Activated CD8-positive, alpha-beta T cell treated with anti-CD3 and anti-CD28 coated beads for 36 hours (primary cell): ENCODE data around the gene ZBTB4. TPM values are rescaled to one million over a fixed set of nuclear protein-coding genes. Genes with fewer than 3 reads are reported as not detected.

Source experiments
- ATAC-seq: fragments of 200-7000 bp; cut with Tn5 transposase; one replicate; pipeline ENCODE4 v1.10.0; 2021; ENCODE audit warnings: mild to moderate bottlenecking, moderate library complexity
- CTCF ChIA-PET: fragments of 350-600 bp; sonication (Branson Sonifier 250); formaldehyde crosslinking; loops from one replicate; lab custom pipeline; 2021; ENCODE audit warnings: antibody characterized with exemption; lab: Charles Lee
- POLR2A ChIA-PET: fragments of 350-600 bp; sonication (Branson Sonifier 250); formaldehyde crosslinking; loops from one replicate; lab custom pipeline; 2021; ENCODE audit warnings: antibody characterized with exemption; lab: Charles Lee
- DNase-seq: peaks from one replicate; pipeline ENCODE4 v3.0.0-alpha.2; 2020
- H3K27ac Mint-ChIP-seq: one replicate; pipeline ENCODE4 v1.8.0; 2021; ENCODE audit warnings: mild to moderate bottlenecking, mixed read lengths
- H3K27me3 Mint-ChIP-seq: one replicate; pipeline ENCODE4 v1.8.0; 2021; ENCODE audit warnings: mixed read lengths
- H3K36me3 Mint-ChIP-seq: one replicate; pipeline ENCODE4 v1.8.0; 2021; ENCODE audit warnings: low read depth, mixed read lengths
- H3K4me1 Mint-ChIP-seq: one replicate; pipeline ENCODE4 v1.8.0; 2021; ENCODE audit warnings: low read depth, mixed read lengths
- H3K4me3 Mint-ChIP-seq: one replicate; pipeline ENCODE4 v1.8.0; 2021; ENCODE audit warnings: mild to moderate bottlenecking, moderate library complexity, mixed read lengths
- H3K9me3 Mint-ChIP-seq: one replicate; pipeline ENCODE4 v1.8.0; 2021; ENCODE audit warnings: mixed read lengths
- intact Hi-C: fragments of 100-400 bp; cut with micrococcal nuclease; formaldehyde crosslinking; loops from one replicate; pipeline ENCODE4 v1.10.0; 2022
- total RNA-seq, 2 experiments: library from RNA; stranded (reverse); gene quantifications; one replicate each; pipeline ENCODE4 v1.2.3, GENCODE V29; 2021
- TF ChIP-seq, protein P1 (sequence below): fragments of 200-600 bp; IDR thresholded peaks from one replicate; pipeline ENCODE4 v1.8.0; 2022; ENCODE audit warnings: antibody characterized with exemption, mild to moderate bottlenecking

The ZBTB4 gene
- total RNA-seq, 2 experiments from 2014 or later = 24.3 to 24.6 TPM

DNA sequence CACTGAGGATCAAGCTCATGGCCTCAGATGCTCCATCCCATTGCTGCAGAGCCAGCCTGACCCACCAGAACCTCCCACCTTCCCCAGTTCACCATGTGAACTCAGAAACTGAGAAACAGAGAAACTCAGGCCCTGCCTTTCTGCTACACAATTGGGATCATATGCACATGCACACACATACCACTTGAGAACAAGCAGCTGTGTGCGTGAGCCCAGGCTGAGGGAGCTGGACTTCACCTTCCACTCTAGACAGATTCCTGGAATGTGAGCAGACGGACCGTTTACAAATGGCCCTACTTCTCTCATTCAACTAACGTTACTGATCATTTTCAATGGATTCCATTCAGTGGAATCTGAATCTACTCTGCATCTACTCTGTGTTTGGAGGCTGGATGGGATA is 55.8 kb downstream of the ZBTB4 start:
- no peak overlapping the region for H3K27ac Mint-ChIP-seq
- no peaks in the 10 kb centered on the region for H3K36me3 Mint-ChIP-seq
- no peaks in the 10 kb centered on the region for H3K9me3 Mint-ChIP-seq
- intact Hi-C loops = no loop called here
- ChIA-PET POLR2A (interaction anchor here (0.8 kb wide), 1 partner anchor 61 kb away, joined by 3 read pairs; no protein-coding TSS in a partner anchor), CTCF (interaction anchor here (0.7 to 1.0 kb wide), 2 partner anchors 13 to 128 kb away, joined by 3 read pairs; no protein-coding TSS in a partner anchor)
- H3K27me3 Mint-ChIP-seq = no peaks in the 10 kb centered on the region
- no peak overlapping the region for H3K4me3 Mint-ChIP-seq
- H3K4me1 Mint-ChIP-seq = no peaks in the 10 kb centered on the region
- TF ChIP-seq, protein P1, sequence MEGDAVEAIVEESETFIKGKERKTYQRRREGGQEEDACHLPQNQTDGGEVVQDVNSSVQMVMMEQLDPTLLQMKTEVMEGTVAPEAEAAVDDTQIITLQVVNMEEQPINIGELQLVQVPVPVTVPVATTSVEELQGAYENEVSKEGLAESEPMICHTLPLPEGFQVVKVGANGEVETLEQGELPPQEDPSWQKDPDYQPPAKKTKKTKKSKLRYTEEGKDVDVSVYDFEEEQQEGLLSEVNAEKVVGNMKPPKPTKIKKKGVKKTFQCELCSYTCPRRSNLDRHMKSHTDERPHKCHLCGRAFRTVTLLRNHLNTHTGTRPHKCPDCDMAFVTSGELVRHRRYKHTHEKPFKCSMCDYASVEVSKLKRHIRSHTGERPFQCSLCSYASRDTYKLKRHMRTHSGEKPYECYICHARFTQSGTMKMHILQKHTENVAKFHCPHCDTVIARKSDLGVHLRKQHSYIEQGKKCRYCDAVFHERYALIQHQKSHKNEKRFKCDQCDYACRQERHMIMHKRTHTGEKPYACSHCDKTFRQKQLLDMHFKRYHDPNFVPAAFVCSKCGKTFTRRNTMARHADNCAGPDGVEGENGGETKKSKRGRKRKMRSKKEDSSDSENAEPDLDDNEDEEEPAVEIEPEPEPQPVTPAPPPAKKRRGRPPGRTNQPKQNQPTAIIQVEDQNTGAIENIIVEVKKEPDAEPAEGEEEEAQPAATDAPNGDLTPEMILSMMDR = no peak
- ATAC-seq (no peak), DNase-seq (no peak)

DNA sequence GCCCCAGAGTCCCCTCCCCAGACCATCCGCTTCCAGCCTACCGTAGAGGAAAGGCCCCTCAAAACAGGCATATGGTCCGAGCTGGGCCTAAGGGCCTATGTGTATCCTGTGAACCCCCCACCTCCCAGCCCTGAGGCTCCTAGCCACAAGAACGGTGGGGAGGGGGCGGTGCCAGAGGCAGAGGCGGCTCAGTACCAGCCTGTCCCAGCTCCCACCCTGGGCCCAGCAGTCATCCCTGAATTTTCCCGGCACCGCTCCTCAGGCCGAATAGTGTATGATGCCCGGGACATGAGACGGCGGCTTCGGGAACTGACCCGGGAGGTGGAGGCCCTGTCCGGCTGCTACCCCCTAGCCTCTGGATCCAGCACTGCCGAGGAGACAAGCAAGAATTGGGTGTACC is 58.2 kb downstream of the ZBTB4 start:
- ATAC-seq = no peak

DNA sequence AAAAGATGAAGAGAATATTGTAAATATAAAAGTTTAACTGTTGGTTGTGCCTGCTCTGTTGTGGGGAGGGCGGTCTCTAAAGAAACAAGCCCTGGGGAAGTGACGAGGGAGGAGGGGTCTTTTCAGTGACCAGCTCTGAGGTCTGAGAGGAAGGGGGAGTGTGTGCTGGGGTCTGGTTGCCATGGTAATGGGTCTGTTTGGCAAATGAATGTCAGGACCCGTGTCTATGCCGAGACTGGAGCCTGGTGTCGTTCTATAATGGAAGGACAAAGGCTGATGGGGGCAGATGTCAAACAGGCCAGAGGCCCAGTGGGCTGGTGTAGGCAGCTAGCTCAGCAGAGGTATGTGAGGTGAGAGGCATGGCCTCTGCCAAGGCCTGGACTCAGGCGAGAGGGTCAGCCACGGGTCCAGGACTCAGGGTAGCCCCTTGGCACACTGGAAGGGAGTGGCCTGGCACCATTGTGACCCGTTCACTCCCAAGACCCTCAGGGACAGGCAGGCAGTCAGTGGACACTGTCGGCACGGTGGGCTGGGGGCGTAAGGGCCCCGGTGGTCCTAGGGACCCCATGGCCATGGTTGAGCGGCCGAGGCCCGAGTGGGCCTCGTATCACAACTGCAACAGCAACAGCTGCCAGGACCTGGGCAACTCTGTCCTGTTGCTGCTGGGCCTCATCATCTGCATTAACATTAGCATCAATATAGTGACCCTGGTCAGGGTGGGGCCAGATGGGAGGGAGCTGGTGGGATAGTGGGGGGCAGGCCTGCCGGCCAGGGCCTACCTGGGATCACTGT is 59.4 kb downstream of the ZBTB4 start, which contains the start of gene SPEM1:
Gene SPEM1, plus strand, starts transcription at position 506 of the 792 bp plus-strand sequence. Its CDS starts 61 bp downstream, at position 567.
- H3K9me3 Mint-ChIP-seq = no peaks in the 10 kb centered on the region
- H3K27ac Mint-ChIP-seq = no peak within 1 kb of the TSS
- CTCF ChIA-PET = no interaction called here
- no peak for DNase-seq
- no peaks in the 10 kb centered on the region for H3K36me3 Mint-ChIP-seq
- H3K4me1 Mint-ChIP-seq = no peaks in the 10 kb centered on the region
- no peaks in the 10 kb centered on the region for H3K27me3 Mint-ChIP-seq
- no peak for ATAC-seq
- TF ChIP-seq, protein P1 = no peak
- no peak within 1 kb of the TSS for H3K4me3 Mint-ChIP-seq
- intact Hi-C loops = no loop called here
- POLR2A ChIA-PET = interaction anchor here (2.5 kb wide), 1 partner anchor 65 kb away, joined by 8 read pairs; the partner anchor contains the start of gene POLR2A

More for the DNA sequence above, 58.2 kb downstream of the ZBTB4 start:
- Mint-ChIP-seq H3K4me1 (no peaks in the 10 kb centered on the region), H3K27ac (no peak overlapping the region), H3K27me3 (no peaks in the 10 kb centered on the region), H3K9me3 (no peaks in the 10 kb centered on the region), H3K4me3 (no peak overlapping the region), H3K36me3 (no peaks in the 10 kb centered on the region)
- no peak for DNase-seq
- intact Hi-C loops = no loop called here
- CTCF ChIA-PET = no interaction called here
- POLR2A ChIA-PET = interaction anchor here (2.5 kb wide), 1 partner anchor 64 kb away, joined by 8 read pairs; the partner anchor contains the start of gene POLR2A
- TF ChIP-seq, protein P1 = no peak

DNA sequence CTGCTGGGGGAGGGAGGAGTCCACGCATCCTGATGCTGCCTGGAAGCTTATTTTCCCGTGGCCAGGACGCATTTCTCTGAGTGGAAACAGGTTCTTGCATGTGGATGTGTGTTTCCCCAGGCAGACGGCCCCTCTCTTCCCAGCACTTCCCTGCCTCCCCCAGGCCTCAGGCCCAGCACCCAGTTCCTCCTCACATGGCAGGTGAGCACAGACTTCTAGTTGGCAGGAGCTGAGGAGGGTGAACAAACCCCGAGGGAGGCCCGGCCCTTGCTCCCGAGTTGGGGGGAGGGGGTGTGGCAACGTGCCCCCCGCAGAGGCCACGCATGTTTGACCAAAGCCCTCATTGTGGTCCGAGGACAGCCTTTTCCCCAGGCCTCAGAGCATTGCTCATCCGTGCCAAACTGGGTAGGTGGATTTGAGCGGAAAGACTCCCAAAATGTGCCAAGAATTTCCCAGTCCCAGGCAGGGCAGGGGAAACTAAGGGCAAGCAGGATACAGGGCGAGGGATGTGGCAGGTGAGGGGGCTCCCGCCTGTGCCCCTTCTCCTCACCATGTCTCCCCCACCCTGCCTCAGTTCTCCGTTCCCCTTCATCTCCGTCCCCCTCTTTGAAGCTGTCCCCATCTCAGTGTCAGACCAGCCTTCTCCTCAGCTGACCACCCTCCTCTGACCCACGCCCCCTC is 60.8 kb downstream of the ZBTB4 start:
- intact Hi-C loops = no loop called here
- H3K27ac Mint-ChIP-seq = no peak overlapping the region
- TF ChIP-seq, protein P1 = no peak
- ChIA-PET CTCF (no interaction called here), POLR2A (interaction anchor here (1.0 to 2.5 kb wide), 2 partner anchors 10 to 66 kb away, joined by 3 to 8 read pairs; partner anchors contain the start of gene POLR2A)
- DNase-seq (no peak), ATAC-seq (no peak)
- H3K4me1 Mint-ChIP-seq = no peaks in the 10 kb centered on the region
- H3K36me3 Mint-ChIP-seq = no peaks in the 10 kb centered on the region
- H3K9me3 Mint-ChIP-seq = no peaks in the 10 kb centered on the region
- H3K27me3 Mint-ChIP-seq = no peaks in the 10 kb centered on the region
- no peak overlapping the region for H3K4me3 Mint-ChIP-seq
